SK-N-MC (cell line): Measurements from ENCODE around the gene PLSCR3.

Experiments used
- EZH2 ChIP-seq: fragments of 200-600 bp; sonication (generic); IDR thresholded peaks from one replicate; pipeline ENCODE4 v1.6.1; 2017; ENCODE audit warnings: antibody characterized with exemption
- POLR2AphosphoS5 ChIP-seq: IDR thresholded peaks from 2 replicates; pipeline ENCODE4 v1.6.1; 2012; ENCODE audit warnings: mild to moderate bottlenecking, low read depth, low read length, borderline replicate concordance

DNA sequence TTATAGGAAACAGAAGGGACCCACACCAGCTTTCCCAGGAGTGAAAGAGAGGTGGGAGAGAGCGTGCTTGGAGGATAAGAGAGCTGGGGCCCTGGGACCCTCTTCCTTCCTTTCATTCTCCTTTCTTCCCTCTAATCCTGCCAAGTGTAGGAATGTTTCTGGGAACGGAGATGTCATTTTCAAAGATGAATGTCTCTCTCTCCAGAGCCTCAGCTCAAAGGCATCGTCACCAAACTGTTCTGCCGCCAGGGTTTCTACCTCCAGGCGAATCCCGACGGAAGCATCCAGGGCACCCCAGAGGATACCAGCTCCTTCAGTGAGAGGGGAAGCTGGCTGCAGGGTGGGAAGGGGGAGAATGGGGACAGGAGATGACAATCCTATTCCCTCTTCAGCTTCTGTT is 46.9 kb upstream of the PLSCR3 start:
- TF ChIP-seq POLR2AphosphoS5 (no peak), EZH2 (no peak)
